Stimulated activated CD8-positive, alpha-beta memory T cell treated with anti-CD3 and anti-CD28 coated beads, Interleukin-2, amount 100 ng/mL, for 1 hour (primary cell): ENCODE data around the gene STEAP4.
"Not testable (repeated sequence)": the region's sequence is repeated elsewhere in the genome, so short reads cannot be mapped to it uniquely, and the experiment has no call there.

ENCODE experiments used
- DNase-seq, 2 donors: peaks; one replicate each; pipeline ENCODE4 v3.0.0-alpha.2; 2020; ENCODE audit warnings: low read depth in 2 of 2

The STEAP4 gene

GRCh38 chr7:88268858-88269257, 37.8 kb downstream of the STEAP4 start:
- DNase-seq, result no peak

- DNase-seq, result no peak
These were observed 38.6 kb downstream of the STEAP4 start for GRCh38 chr7:88268051-88268450.

GRCh38 chr7:88267421-88267820, 39.3 kb downstream of the STEAP4 start:
- DNase-seq, result no peak

GRCh38 chr7:88264987-88265386, 41.7 kb downstream of the STEAP4 start:
- not testable (repeated sequence) for DNase-seq

- no peak for DNase-seq
These were observed 44.1 kb downstream of the STEAP4 start for GRCh38 chr7:88262562-88262961.

GRCh38 chr7:88260719-88261118, 46.0 kb downstream of the STEAP4 start:
- no peak for DNase-seq

- DNase-seq, result no peak
These were observed 46.9 kb downstream of the STEAP4 start for GRCh38 chr7:88259656-88260380.

GRCh38 chr7:88258296-88258695, 48.4 kb downstream of the STEAP4 start:
- DNase-seq, result not testable (repeated sequence)

GRCh38 chr7:88256906-88257305, 49.8 kb downstream of the STEAP4 start:
- no peak for DNase-seq

GRCh38 chr7:88254721-88255424, 51.8 kb downstream of the STEAP4 start:
- no peak for DNase-seq

GRCh38 chr7:88253640-88254039, 53.1 kb downstream of the STEAP4 start:
- no peak for DNase-seq

- DNase-seq, result no peak
These were observed 62.4 kb downstream of the STEAP4 start for GRCh38 chr7:88244258-88244657.

GRCh38 chr7:88243345-88243909, 63.3 kb downstream of the STEAP4 start:
- DNase-seq, result no peak

- DNase-seq, result no peak
These were observed 66.8 kb downstream of the STEAP4 start for GRCh38 chr7:88239852-88240251.

- DNase-seq, result no peak
These were observed 72.9 kb downstream of the STEAP4 start for GRCh38 chr7:88233828-88234227.

GRCh38 chr7:88230646-88231045, 76.0 kb downstream of the STEAP4 start:
- DNase-seq, result no peak

- DNase-seq, result no peak
These were observed 77.2 kb downstream of the STEAP4 start for GRCh38 chr7:88229302-88229995.

GRCh38 chr7:88226886-88227516, 79.7 kb downstream of the STEAP4 start:
- no peak for DNase-seq

- DNase-seq, result no peak
These were observed 80.5 kb downstream of the STEAP4 start for GRCh38 chr7:88226201-88226600.

- no peak for DNase-seq
These were observed 82.0 kb downstream of the STEAP4 start for GRCh38 chr7:88224601-88225275.

- no peak for DNase-seq
These were observed 83.4 kb downstream of the STEAP4 start for GRCh38 chr7:88223265-88223664.
